GM12878 (cell line): ENCODE measurements around the gene ZFPM1.

Experiments
- ATF3 ChIP-seq: IDR thresholded peaks from 2 replicates; pipeline ENCODE4 v1.6.1; 2011; ENCODE audit warnings: low read depth, mild to moderate bottlenecking, low read length, moderate library complexity, borderline replicate concordance; ENCODE audit errors: extremely low read depth
- CTCF ChIP-seq, 3 experiments: IDR thresholded peaks in 2 of 3; conservative IDR thresholded peaks in 1 of 3; 2 replicates each; pipeline ENCODE4 v1.5.1; 2011; ENCODE audit warnings: low read depth in 3 of 3, low read length in 3 of 3, mild to moderate bottlenecking in 3 of 3, control low read depth in 2 of 3, moderate library complexity in 2 of 3, inconsistent platforms in 1 of 3, mixed read lengths in 1 of 3; ENCODE audit not compliant: control insufficient read depth in 2 of 3, insufficient read depth in 1 of 3; ENCODE audit errors: extremely low read depth in 1 of 3
- E2F8 ChIP-seq: fragments of 450-650 bp; IDR thresholded peaks from 2 replicates; pipeline ENCODE4 v1.6.1; 2018; ENCODE audit warnings: mild to moderate bottlenecking, low read depth, moderate library complexity; ENCODE audit not compliant: partially characterized antibody
- ELK1 ChIP-seq: IDR thresholded peaks from 2 replicates; pipeline ENCODE4 v1.6.1; 2012; ENCODE audit warnings: low read depth, low read length, improper control_type of control experiment
- FOXK2 ChIP-seq: fragments of 450-650 bp; IDR thresholded peaks from 2 replicates; pipeline ENCODE4 v1.6.1; 2017; ENCODE audit warnings: mild to moderate bottlenecking, moderate library complexity
- POLR2A ChIP-seq: IDR thresholded peaks from 2 replicates; pipeline ENCODE4 v1.6.1; 2011; ENCODE audit warnings: low read depth, mild to moderate bottlenecking, low read length
- RFX5 ChIP-seq: IDR thresholded peaks from 2 replicates; pipeline ENCODE4 v1.6.1; 2011; ENCODE audit warnings: low read depth, low read length, improper control_type of control experiment
- SPI1 ChIP-seq: IDR thresholded peaks from 2 replicates; pipeline ENCODE4 v1.6.1; 2011; ENCODE audit warnings: low read depth, mild to moderate bottlenecking, low read length, moderate library complexity, borderline replicate concordance; ENCODE audit not compliant: insufficient read depth

- no peak for TF ChIP-seq ATF3
- no peak for TF ChIP-seq FOXK2
- no peak for TF ChIP-seq SPI1
- no peak for TF ChIP-seq E2F8
- no peak for TF ChIP-seq ELK1
- no peak for TF ChIP-seq POLR2A
- no peak for TF ChIP-seq RFX5
- no peak for TF ChIP-seq CTCF (IDR thresholded peaks at IDR 0.05 in 2 of 3, conservative IDR thresholded peaks at IDR 0.05 in 1 of 3; ENCODE audit: control insufficient read depth in 2 of 3, extremely low read depth in 1 of 3, insufficient read depth in 1 of 3, low read depth in 3 of 3, low read length in 3 of 3)
Observed at GRCh38 chr16:88469615-88470395, 16.7 kb downstream of the ZFPM1 start.
